Stimulated activated naive CD8-positive, alpha-beta T cell treated with anti-CD3 and anti-CD28 coated beads, Interleukin-15, Interleukin-2, amounts not matched to agents 100 U/mL and 50 U/mL, for 24 hours (primary cell): ENCODE measurements around the gene TCF20.

ENCODE experiments used
- ATAC-seq: fragments of 150-1000 bp; cut with Tn5 transposase; one replicate; pipeline ENCODE4 v1.10.0; 2021
- DNase-seq: peaks from one replicate; pipeline ENCODE4 v3.0.0; 2021

The TCF20 gene

DNA sequence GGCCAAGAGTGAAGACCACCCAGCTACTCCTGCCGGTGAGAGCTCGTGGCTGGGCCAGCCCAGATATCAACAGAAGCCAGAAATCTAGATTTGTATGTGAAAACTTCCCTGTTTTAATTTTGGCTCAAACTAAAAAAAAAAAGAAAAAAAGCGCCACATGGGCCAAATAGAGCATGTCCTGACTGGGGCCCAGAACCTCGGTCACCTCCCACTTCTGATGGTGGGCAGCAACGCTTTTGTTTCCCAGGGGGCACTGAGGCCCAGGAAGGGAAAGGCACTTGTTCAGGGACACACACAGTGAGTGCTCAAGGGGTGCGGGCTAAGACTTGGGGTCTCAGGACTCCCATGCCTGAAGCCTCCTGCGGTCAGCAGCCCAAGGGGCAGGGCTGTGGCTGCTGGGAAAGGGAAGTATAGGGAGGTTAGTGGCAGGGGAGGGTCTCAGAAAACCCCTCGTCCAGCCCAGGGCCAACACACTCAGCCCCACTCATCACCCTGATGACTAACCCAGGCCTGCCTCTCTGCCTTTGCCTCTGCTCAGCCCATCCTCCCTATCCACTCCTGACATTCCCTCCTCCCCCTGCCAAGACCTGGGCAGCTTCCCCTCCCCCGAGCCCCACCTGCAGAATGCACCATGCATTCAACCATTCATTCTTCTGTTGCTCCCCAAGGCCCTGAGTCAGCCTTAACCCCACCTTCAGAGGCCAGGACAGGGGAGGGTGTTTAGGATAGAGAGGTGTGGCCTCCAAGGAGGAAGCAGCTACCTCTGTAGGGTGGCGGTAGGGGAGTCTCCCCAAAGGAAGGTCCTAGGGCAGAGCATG lies 30.0 kb upstream of the TCF20 start:
- peak; percentile 79 for ATAC-seq
- DNase-seq, result peak; percentile 39

DNA sequence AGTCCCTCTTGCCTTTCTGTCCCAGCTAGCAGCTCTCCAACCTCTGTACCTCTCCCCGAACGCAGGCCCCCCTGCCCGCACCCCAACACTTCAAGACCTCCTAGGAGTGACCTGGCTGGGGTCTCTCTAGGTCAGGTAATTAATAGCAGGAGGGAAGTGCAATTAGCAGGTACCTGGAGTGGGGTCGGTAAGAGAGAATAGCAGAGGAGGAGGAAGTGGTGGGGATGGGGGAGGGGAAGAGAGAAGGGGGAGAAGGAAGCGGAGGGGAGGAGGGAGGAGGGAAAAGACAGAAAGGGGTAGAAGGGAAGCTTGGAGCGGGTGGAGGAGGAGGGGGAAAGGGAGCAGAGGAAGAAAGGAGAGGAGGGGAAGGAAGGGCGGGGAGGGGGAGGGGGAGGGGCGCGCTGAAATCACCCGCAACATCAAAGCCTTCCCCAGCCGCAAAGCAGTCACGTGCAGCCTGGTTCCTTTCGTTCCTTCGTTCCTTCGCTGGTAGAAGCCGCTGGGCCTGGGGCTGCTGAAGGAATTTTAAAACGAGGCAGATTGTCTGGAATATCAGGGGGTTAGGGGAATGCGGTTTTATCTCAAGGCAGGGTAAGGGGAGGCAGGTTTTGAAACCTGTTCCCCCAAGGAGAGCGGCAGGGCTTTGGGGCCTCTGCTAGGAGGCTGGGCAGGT lies 29.3 kb upstream of the TCF20 start:
- DNase-seq, result peak; percentile 44
- ATAC-seq, result no peak

DNA sequence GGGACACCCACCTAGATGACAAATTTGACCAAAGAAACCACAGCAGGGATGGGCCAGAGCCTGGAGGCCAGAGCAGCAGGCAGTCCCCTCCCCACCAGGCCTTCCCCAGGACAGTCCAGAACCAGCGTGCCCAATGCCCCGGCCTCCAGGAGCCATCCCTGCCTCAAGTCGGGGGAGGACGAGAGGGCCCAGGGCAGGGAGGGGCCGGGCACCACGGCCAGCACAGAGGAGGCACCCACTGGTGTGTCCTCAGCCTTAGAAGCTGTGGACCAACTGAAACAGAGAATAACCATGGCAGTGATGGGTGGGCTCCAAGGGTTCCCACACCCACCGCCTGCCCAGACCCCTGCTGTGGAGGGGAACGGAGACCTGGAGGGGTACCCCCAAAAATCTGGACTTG lies 28.3 kb upstream of the TCF20 start:
- DNase-seq (no peak), ATAC-seq (no peak)

DNA sequence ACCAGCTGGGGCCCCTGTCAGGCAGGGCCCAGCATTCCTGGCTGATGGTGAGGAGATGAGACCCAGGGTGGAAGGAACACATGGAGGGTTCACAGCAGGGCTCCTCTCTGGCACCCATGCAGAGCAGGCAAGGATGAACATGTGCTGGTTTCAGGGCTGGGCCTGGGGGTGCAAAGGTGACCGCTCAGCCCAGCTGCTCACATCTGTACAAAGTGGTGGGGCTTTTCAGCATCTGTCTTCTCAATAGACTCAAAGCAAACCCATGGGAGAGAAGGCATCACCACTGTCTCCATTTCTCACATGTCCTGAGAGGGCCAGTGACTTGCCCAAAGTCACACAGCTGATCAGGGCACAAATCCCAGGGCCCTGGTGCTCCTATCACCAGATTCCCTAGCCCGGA lies 27.3 kb upstream of the TCF20 start:
- DNase-seq (no peak), ATAC-seq (no peak)

DNA sequence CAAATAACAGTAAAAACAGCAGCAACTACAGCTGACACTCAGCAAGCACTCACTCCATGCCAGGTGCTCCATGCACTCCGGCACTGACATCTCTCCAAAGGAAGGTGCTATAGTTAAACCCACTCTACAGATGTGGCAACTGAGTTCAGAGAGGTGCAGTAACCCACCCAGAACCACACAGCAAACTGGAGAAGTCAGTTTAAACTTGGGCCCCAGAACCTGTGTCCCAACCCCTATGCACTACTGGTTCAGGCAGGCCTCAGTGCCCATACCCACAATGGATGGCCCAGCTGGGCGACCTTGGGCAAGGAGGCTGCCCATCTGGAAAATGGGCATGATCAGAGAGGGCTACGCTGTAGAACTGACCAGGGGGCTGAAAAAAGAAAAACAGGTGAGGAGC lies 26.4 kb upstream of the TCF20 start:
- DNase-seq (no peak), ATAC-seq (no peak)

DNA sequence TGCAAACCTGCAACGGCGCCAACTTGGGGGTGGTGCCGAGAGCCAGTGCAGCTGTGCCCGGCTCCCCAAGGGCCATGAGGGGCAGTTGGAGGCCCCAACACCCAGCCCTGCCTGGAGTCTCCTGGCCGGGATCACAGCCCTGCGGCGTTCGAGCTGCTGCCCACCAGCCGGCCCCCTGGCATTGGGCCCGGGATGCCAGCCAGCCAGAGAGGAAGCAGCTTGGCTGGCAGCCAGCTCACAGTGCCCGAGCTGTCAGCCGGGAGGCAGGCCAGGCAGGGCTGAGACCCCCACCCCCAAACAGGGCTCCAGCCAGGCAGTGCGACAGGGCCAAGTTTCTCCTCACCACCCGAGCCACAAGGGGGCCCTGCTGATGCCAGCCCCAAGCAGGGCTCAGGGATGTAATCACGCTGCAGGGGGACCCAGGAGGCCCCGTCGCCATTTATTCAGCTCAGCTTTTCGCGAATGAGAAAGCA lies 26.0 kb upstream of the TCF20 start:
- no peak for ATAC-seq

DNA sequence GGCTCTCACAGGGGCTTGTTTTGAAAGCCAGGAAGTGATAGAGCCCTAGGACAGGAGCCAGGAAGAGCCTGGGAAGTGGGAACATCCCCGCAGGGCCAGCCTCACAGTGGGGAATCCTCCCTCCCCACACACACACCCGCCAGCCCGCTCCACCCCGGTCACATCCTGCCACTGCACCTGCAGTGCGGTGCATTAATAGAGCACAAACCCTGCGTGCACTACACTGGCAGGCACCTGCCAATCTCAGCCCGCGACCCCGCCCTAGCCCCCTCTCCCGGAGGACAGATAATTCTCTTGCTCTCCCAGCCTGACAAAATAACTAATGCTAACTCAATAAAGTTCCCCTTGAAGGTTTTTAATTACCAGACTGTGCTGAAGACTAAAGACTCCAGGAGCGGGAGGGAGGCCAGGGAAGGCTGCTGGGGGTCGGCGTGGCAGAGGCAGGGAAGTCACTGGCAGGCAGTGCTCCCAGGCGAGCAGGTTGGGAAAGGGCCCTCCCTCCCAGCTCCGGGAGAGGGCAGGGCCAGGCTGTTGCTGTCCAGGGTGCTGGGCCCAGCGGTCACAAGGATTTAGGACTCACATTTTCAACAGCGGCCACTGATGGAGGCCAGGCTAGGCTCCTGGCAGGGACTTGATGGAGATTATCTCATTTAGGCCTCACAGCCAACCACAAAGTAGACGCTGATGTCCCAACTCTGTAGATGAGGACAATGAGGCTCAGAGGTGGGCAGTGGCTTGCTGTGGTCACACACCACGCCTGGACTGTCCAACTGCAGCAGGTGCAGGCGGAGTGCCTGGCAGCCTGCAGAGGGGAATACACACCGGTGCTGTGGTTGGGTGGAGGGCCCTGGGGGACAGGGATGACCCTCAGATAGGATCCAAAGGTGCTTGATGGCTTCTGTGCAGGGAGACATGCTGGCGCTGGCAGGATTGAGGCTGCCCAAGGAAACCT lies 23.9 kb upstream of the TCF20 start:
- DNase-seq (no peak), ATAC-seq (no peak)

More for the DNA sequence above, 26.0 kb upstream of the TCF20 start:
- DNase-seq, result no peak

DNA sequence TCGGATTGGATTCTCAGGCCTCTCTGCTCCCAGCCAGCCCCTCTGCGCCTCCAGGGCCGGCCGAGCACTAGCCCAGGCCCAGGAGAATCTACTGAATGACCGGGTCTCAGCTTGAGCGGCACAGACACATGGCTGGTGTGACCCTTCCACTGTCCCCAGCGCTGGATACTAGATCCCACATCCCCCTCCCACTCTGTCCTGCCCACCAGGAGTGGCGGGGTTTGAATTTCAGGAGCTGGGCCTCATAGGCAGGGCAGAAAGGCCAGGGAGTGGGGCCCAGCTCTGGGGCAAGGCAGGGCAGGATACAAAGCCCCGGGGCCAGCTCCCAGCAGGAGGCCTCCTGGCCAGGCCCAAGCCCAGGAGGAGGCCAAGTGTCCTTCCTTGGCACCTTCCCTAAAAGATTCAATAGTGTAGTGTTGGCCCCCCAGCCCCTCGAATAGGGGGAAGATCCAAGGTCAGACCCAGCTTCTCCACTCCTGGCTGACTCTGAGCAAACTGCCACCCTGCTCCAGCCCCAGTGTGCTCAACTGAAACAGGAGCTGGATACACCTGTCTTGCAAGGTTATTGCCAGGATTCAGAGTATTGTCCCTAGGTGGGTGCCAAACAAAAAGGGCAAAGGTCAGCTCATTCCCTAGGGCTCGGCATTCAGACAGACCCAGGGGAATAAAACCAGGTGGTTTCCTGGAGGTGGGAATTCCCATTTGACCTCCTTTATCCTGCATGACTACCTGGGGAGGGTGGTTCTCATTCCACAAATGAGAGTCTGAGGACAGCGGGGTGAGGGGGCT lies 22.5 kb upstream of the TCF20 start:
- DNase-seq, result no peak
- ATAC-seq, result no peak

DNA sequence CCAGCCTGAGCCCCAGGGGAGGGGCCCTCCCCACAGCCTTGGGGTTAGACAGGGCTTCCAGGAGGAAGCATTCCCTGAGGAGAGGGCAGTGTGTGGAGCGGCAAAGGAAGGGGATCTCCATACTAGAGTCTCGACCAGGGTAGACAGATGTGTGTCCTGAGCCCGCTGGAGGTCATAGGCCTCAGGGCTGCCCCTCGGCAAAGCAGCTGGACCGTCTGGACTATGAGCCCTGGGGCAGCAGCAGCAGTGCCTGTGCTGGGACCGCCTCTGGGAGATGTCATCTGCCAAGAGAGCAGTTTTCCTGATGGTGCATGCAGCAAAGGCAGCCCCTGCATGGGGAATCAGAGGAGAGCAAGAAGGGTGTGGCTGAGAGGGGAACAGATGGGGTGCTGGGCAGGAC lies 20.8 kb upstream of the TCF20 start:
- DNase-seq (no peak), ATAC-seq (no peak)

DNA sequence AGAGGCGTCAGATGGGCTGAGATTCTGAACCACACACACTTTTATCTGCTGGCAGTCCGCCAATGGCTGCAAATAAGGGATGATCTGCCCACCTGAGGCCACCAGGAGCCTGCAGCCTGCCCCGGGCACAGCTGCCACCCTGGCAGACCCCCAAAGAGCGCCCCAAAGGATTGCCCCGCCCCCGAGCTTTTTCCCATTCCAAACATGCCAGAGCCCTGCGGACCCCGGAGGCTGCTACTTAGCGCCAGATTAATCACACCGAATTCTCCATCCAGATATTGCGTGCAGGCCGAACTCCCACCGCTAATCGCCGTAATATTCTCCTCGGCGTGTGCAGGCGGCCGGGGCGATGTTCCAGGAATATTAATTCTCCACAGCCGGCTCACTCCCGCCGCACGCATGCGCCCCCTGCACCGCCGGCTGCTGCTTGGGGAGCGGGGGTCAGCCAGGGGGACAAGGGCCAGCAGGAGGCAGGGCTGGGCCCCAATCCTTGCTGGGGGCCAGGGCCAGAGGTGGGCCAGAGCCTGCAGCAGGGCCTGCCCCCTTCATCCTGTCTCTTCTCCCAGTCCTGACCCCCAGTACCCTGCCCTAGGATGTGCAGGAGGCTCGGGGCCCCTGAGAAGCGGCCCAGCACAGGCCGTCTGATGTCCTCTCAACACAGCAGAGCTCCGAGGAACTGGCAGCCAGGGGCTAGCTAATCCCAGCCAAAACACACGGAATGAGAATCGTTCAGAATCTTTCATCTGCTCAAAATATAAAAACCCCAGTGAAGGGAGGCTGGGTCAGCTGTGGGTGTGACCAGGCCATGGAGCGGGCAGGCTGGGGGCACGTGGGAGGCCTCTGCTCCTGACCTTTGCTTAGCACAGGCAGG lies 19.5 kb upstream of the TCF20 start:
- ATAC-seq, result no peak

DNA sequence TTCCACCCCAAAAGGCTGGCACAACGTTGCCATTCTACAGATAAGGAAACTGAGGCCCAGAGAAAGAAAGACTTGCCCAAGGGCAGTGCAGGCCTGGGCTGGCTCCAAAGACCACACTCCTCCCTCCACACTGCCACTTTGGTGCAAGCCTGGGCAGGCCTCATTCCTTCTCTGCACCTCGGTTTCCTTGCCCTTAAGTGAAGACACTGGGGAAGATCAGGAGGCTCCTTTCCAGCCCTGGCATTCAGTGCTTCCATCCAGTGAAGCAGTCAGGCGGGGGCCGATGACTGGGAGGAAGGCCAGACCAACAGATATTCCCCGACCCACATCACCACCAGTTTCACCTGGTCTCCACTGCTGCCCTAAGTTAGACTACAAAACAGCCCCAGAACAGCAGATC lies 18.3 kb upstream of the TCF20 start:
- DNase-seq, result no peak
- ATAC-seq, result no peak

More for the DNA sequence above, 19.5 kb upstream of the TCF20 start:
- no peak for DNase-seq

DNA sequence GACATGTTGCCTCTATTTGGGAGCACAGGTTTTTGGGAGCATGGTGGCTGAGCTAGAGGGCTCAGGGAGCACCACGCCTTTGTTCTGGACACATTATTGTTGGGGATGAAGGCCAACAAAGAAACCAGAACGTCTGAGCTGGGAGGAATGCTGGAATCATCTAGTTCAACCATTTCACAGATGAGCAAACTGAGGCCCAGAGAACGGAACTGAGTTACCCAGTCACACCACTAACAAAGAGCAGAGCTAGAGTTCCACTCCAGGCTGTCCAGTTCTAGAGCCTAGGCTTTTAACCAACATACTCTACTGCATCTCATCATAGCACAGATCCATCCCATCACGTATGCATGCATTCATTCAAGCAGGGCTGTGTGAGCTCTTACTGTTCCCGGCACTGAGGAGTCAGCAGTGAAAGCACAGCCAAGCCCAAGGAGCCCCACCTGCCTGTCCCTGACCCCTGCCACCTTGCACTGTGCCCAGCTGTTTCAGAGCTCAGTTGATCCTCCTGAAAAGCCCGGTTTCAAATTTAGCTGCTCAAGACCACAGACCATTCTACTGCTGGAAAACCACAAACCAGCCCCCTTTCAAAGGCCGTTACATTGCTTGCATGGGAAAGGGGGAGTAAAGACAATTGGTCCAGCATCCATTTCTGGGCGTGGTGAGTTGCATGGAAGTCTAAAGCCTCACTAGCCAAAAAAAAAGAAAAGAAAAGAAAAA lies 16.9 kb upstream of the TCF20 start:
- DNase-seq, result no peak
- no peak for ATAC-seq

DNA sequence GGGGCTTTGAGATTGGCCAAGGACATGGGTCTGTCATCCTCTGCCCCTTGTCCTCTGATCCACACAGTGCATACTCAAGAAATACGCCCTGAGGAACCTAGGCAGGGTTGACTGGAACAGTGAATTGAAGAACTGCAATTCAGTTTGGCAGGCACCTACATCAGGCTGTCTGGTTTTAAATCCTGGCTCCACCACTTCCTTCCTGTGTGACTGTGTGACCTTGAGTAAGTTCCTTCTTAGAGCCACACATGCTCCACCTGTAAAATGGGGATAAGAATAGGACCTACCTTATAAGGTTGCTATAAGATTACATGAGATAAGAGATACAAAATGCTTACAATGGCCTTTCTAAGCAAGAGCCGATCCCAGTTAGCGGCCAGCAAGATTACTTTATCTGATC lies 15.8 kb upstream of the TCF20 start:
- ATAC-seq (no peak), DNase-seq (no peak)

DNA sequence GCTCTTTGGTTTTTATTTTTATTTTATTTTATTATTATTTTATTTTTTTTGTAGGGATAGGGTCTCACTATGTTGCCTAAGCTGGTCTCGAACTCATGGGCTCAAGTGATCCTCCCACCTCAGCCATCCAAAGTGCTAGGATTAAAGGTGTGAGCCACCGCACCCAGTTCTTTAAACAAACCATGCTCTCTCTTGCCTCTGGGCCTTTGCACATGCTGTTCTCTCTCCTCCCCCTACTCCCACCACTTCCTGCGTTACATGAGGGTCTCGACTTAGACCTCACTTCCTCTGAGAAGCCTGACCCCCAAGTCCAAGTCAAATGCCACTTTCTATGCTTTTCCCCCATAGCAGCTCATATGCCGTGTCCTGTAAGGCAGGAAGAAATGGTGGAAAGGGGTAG lies 15.2 kb upstream of the TCF20 start:
- DNase-seq (no peak), ATAC-seq (no peak)

DNA sequence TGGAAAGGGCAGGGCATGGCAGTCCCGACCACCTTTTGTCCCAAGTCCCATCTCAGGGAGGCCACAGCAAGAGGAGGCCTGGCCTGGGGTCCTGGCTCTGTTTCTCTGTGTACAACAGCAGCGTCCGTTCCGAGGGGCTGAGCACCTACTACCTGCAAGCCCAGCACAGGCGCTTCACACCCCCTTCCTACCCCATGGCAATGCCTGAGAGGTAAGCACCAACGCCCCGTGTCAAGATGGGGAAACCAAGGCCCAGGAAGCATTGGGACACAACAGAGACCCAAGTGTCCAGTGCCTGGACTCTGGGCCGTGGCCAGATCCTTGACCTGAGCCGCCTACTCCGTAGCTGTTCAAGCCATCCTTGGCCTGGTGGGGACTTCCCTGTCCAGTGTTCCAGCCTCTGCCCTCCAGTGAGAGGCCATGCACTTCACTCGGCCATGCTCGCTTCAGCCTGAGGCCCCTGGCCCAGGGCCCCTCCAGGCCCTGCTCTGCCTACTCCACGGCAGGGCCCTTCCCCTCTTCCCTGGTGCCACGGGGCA lies 14.3 kb upstream of the TCF20 start:
- ATAC-seq, result no peak
- DNase-seq, result no peak

DNA sequence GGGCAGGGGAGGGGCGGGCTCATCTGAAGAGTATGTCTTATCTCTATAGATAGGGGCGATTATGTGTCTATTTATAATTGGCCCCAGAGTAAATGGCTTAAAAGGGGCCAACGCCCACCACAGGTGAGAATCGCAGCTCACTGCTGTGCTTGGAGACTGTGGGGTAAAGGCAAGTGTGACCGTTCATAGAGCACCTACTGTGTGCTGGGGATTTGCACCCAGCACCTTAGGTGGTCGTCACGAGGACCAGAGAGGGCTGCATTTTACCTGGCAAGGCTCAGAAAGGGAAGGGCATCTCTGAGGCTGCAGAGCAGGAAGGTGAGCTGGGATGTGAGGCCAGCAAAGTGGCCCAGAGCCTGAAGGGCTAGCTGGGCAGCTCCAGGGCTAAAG lies 13.7 kb upstream of the TCF20 start:
- ATAC-seq (no peak), DNase-seq (no peak)

DNA sequence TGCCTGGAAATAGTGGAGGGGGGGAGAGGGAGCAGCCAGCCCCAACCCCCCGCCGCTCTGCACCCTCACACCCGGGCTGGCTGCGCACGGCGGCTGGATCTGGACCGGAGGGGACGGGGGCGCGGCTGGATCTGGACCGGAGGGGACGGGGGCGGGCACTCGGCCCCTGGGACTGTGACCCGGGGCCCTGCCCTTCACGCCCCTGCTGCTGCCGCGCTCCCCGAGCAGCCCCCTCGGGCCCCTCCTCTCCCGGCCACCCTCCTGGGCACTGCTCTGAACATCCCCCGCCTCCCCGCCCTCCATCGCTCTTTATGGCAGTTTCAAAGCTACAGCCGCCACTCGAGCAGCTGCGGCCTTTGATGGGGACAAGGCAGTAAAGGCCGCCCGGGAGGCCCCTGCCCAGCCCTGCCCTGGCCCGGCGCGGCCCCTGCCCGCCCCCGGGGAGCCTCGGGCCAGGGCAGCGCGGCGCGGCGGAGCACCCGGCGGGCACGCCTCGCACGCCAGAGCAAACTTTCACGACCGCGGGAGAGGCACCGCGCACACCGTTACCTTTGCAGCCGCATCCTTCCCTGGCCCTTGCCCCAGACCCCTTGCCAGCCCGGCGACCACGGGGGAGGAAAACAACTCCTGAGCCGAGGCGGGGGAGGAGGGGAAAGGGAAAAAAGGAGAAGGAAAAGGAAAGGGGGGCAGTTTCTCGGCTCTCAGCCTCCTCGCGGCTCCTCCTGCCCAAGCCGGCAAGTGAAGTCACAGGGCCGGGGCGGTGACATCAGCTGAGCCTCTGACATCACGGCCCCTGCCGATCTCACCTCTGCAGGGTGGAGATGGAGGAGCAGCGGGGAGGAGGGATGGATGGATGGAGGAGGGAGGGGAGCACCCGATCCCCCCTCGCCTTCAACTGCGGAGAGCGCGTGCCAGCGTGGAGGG lies 13.1 kb upstream of the TCF20 start:
- DNase-seq, result peak; percentile 51

DNA sequence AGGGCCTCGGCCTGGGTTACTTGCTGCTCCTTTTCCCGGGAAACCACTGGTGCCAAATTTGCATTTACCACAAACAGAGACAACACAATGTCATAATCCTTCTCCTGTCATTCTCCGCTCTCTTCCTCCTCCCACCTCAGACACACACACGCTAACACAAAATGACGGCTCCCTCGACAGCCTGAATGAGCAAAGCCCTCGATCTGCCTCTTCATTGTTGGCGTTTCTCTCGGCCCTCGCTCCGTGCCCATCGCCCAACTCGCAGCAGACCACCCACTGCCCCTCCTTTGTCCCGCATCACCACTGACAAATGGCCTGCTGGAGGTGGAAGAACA lies 12.5 kb upstream of the TCF20 start:
- no peak for DNase-seq
- no peak for ATAC-seq

More for the DNA sequence above, 13.1 kb upstream of the TCF20 start:
- ATAC-seq, result peak; percentile 29
